ENCODE results near the gene FAM216A.

The FAM216A gene

GRCh38 chr12:110501399-110501751 is 32.7 kb downstream of the FAM216A start:
- H3K4me3 ChIP-seq (replicated peaks; ENCODE audit: low read depth, low read length), result peak overlapping the region; percentile 89
- TF ChIP-seq, protein P1, sequence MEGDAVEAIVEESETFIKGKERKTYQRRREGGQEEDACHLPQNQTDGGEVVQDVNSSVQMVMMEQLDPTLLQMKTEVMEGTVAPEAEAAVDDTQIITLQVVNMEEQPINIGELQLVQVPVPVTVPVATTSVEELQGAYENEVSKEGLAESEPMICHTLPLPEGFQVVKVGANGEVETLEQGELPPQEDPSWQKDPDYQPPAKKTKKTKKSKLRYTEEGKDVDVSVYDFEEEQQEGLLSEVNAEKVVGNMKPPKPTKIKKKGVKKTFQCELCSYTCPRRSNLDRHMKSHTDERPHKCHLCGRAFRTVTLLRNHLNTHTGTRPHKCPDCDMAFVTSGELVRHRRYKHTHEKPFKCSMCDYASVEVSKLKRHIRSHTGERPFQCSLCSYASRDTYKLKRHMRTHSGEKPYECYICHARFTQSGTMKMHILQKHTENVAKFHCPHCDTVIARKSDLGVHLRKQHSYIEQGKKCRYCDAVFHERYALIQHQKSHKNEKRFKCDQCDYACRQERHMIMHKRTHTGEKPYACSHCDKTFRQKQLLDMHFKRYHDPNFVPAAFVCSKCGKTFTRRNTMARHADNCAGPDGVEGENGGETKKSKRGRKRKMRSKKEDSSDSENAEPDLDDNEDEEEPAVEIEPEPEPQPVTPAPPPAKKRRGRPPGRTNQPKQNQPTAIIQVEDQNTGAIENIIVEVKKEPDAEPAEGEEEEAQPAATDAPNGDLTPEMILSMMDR (IDR thresholded peaks at IDR 0.05; ENCODE audit: low read depth, low read length, missing control alignments), result peak; percentile 9

GRCh38 chr12:110501752-110502738 is 33.4 kb downstream of the FAM216A start, which contains the start of the genes RAD9B and VPS29:
RAD9B (plus strand) TSS chr12:110502331; CDS start chr12:110502338, 7 bp downstream.
VPS29 (minus strand) TSS chr12:110502111; CDS start chr12:110502051, 60 bp downstream.
- TF ChIP-seq, protein P1 (IDR thresholded peaks at IDR 0.05; ENCODE audit: low read depth, low read length, missing control alignments), result no peak

More at GRCh38 chr12:110501399-110501751, 32.7 kb downstream of the FAM216A start:
- DNase-seq (ENCODE audit: extremely low read depth, low read depth), result peak; percentile 12

DNA sequence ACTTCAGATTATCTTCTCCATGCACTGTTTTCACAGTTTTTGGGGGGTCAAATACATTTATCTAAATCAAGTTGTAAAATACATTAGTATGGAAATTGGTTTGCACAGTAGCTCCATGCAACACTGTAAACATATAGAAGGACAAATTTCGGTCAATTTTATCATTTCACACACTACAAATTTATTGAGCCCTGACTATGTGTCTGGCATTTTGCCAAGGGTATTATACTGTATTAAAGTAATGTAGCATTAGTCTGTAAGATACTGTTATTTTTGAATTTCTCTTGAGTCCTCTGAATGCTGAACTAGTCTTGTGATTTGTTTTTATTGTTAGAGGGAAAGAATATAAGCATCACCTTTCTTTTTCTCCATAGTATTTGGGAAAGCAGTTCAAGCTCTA is 34.8 kb downstream of the FAM216A start:
- TF ChIP-seq, protein P1 (IDR thresholded peaks at IDR 0.05; ENCODE audit: low read depth, low read length, missing control alignments), result no peak
- no peak for DNase-seq (ENCODE audit: extremely low read depth, low read depth)
- H3K4me3 ChIP-seq (replicated peaks; ENCODE audit: low read depth, low read length), result no peak overlapping the region

More at GRCh38 chr12:110501752-110502738, 33.4 kb downstream of the FAM216A start, which contains the start of the genes RAD9B and VPS29:
- DNase-seq (ENCODE audit: extremely low read depth, low read depth), result peak; percentile 95
- H3K4me3 ChIP-seq (replicated peaks; ENCODE audit: low read depth, low read length), result peak within 1 kb of the TSS; percentile 89

DNA sequence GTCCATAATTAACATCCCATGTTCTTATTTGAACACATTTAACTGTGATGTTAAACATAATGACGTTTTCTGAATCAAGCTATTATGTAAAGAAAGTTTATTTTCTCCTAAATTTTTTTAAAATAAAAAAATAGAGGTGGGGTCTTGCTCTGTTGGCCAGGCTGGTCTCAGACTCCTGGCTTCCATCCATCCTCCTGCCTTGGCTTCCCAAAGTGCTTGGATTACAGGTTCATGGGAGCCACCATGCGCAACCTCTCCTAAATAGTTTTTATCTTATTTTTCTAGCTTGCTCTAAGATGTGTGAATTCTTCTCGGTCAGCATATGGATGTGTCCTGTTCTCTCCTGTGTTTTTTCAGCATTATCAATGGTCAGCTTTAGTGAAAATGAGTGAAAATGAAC is 36.7 kb downstream of the FAM216A start:
- no peak overlapping the region for H3K4me3 ChIP-seq (replicated peaks; ENCODE audit: low read depth, low read length)
- TF ChIP-seq, protein P1 (IDR thresholded peaks at IDR 0.05; ENCODE audit: low read depth, low read length, missing control alignments), result no peak

DNA sequence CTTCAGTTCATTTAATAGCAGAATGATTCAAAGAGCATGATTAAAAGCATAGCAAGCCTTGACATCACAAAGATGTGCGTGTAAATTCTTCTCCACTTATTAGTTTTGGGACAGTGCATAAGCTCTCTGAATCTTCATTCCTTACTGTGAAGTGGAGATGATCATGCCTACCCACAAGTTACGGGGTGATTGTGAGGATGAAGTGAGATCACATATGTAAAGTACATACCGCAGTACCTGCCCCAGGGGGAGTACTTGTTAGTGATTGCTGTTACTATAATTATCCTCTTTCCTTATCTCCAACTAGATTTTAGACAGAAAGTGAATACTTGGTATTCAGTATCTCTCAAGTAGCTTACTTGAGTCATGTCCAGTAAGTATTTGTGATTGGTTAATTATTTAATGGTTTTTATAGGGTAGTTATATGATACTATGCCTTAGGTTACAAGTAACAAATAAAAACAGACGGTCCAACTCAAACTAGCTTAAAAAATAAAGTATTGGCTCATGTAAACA is 39.5 kb downstream of the FAM216A start:
- TF ChIP-seq, protein P1 (IDR thresholded peaks at IDR 0.05; ENCODE audit: low read depth, low read length, missing control alignments), result no peak
- no peak for DNase-seq (ENCODE audit: extremely low read depth, low read depth)
- H3K4me3 ChIP-seq (replicated peaks; ENCODE audit: low read depth, low read length), result no peak overlapping the region

More for the DNA sequence above, 36.7 kb downstream of the FAM216A start:
- DNase-seq (ENCODE audit: extremely low read depth, low read depth), result no peak

- no peak for DNase-seq (ENCODE audit: extremely low read depth, low read depth)
- no peak overlapping the region for H3K4me3 ChIP-seq (replicated peaks; ENCODE audit: low read depth, low read length)
- TF ChIP-seq, protein P1 (IDR thresholded peaks at IDR 0.05; ENCODE audit: low read depth, low read length, missing control alignments), result no peak
These were observed 45.2 kb downstream of the FAM216A start for GRCh38 chr12:110513842-110514241.

Data from HFF-Myc (cell line).